Measurements from ENCODE around the gene RHBDD1. TPM values are rescaled to one million over a fixed set of nuclear protein-coding genes. Genes with fewer than 3 reads are reported as not detected.
A peak's percentile ranks its signal among the peaks of the same experiment; 100 is the strongest.

RHBDD1 gene
- total RNA-seq, 2 donors from 2014 or later: 40.1 to 43.3 TPM

DNA sequence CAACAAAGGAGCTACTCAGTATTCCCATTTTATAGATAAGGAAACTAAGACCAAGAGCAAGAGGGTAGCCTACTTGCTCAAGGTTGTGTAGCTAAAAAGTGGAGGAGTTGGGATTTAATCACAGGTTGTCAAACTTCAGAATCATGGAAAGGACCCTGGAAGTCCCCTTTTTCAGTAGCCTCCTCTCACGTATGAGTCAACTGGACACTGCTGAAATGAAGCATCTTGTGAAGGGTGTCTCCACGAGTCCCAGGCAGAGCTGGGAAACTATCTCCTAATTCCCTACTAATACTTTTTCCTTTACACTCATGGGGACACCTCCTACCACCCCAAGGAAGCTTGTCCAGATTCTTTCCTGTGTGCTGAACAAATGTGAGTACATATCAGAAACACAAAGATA, 155.8 kb downstream of the RHBDD1 start:
- peaks cover 9% of the 10 kb centered on the region for H3K36me3 Mint-ChIP-seq
- H3K27ac Mint-ChIP-seq: no peak overlapping the region
- H3K9me3 Mint-ChIP-seq: no peaks in the 10 kb centered on the region
- DNase-seq (ENCODE audit: low spot score): no peak
- H3K27me3 Mint-ChIP-seq: no peaks in the 10 kb centered on the region
- peak in 1 of 2 donors; percentile 24 for ATAC-seq
- H3K4me1 Mint-ChIP-seq (ENCODE audit: low read depth in 2 of 2): peaks cover 0 to 5% of the 10 kb centered on the region in 2 donors
- H3K4me3 Mint-ChIP-seq: no peak overlapping the region

DNA sequence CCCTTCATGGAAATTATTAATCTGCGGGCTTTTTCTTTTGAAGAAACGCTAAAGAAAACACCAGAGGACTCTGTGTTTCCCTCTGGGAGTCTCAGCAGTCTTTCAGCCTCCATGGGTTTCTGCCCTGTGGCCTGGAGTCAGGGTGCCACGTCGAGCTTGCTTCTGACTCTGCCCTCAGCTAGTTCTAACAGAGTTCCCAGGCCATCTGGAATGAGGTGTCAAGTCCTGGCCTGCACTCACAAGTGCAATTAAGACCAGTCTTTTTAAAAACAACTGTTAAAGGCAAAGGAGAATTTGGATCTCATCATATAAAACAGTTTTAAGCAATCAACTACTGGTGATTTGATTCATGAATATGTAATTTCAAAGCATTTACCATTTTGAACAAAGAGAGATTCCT, 157.3 kb downstream of the RHBDD1 start:
- H3K27ac Mint-ChIP-seq: no peak overlapping the region
- H3K9me3 Mint-ChIP-seq: no peaks in the 10 kb centered on the region
- H3K4me1 Mint-ChIP-seq (ENCODE audit: low read depth in 2 of 2): peaks cover 0 to 5% of the 10 kb centered on the region in 2 donors
- DNase-seq (ENCODE audit: low spot score) (no peak), ATAC-seq (no peak)
- H3K27me3 Mint-ChIP-seq: no peaks in the 10 kb centered on the region
- H3K4me3 Mint-ChIP-seq: no peak overlapping the region
- H3K36me3 Mint-ChIP-seq: peaks cover 9% of the 10 kb centered on the region

DNA sequence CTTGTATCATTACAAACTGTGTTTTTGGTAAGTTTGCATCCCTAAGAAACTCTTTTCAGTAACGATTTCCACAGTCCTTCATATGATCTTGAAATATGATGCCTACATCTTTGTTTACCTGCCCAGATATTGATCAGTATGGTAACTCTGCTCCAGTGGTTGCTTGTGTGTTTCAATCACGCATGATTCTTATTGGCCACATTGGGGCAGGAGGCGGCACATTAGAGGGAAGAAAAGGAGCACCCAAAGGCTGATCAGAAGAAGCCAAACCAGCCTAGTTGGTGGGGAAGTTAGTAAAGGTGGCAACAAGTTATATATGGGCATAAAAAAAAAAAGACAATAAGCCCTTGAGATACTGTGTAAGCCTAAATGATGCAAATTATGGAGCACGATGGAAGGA, 158.9 kb downstream of the RHBDD1 start:
- DNase-seq (ENCODE audit: low spot score) (no peak), ATAC-seq (no peak)
- Mint-ChIP-seq H3K9me3 (no peaks in the 10 kb centered on the region), H3K36me3 (peaks cover 19% of the 10 kb centered on the region), H3K4me1 (ENCODE audit: low read depth in 2 of 2) (peaks cover 0 to 5% of the 10 kb centered on the region in 2 donors), H3K4me3 (no peak overlapping the region), H3K27me3 (no peaks in the 10 kb centered on the region), H3K27ac (no peak overlapping the region)

DNA sequence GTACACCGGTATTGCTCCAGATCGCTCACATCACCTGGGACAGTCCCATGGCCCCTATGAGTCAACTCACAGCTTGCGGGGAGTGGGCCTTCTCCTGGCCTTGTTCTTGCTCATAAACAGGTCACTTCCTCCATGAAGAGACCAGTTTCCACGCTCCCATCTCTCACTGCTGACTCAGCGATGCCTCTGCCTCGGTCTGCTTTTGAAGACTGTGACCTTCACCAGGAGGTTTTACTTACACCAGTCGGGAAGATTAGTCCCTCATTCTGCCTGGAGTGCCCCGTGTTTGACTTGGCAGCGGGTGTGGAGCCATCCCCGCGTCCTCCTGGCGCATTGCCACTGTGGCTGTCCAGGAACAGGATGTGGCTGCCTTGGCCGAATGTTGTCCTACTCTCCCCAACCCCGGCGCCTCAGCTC, 159.8 kb downstream of the RHBDD1 start:
- peak in 1 of 2 donors; percentile 46 for ATAC-seq
- Mint-ChIP-seq H3K27me3 (no peaks in the 10 kb centered on the region), H3K4me3 (no peak overlapping the region)

DNA sequence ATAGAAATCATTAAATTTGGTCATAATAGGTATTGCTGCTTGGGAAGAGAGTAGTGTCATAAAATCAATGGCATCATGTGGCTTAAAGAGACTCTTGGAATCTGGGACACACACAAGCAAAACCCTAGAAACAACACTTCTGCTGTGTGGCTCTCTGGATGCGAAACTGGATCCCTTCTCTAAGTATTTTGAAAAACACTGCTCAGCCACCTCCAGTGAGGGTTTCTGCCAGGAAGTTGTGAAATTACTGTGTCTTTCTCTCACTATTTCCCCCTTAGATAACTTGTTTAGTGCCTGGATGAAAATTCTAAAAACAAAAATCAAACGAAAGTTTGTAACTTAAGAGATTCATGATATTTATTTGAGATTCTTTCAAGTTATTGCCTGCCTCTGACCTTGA, 163.8 kb downstream of the RHBDD1 start:
- no peak overlapping the region for H3K4me3 Mint-ChIP-seq
- DNase-seq (ENCODE audit: low spot score) (no peak), ATAC-seq (no peak)
- no peak overlapping the region for H3K27ac Mint-ChIP-seq
- no peaks in the 10 kb centered on the region for H3K4me1 Mint-ChIP-seq (ENCODE audit: low read depth in 2 of 2)
- H3K36me3 Mint-ChIP-seq: peaks cover 19% of the 10 kb centered on the region
- H3K27me3 Mint-ChIP-seq: no peaks in the 10 kb centered on the region
- no peaks in the 10 kb centered on the region for H3K9me3 Mint-ChIP-seq

More for the DNA sequence above, 159.8 kb downstream of the RHBDD1 start:
- H3K9me3 Mint-ChIP-seq: no peaks in the 10 kb centered on the region
- H3K4me1 Mint-ChIP-seq (ENCODE audit: low read depth in 2 of 2): peaks cover 0 to 5% of the 10 kb centered on the region in 2 donors
- H3K36me3 Mint-ChIP-seq: peaks cover 19% of the 10 kb centered on the region
- no peak for DNase-seq (ENCODE audit: low spot score)
- no peak overlapping the region for H3K27ac Mint-ChIP-seq

DNA sequence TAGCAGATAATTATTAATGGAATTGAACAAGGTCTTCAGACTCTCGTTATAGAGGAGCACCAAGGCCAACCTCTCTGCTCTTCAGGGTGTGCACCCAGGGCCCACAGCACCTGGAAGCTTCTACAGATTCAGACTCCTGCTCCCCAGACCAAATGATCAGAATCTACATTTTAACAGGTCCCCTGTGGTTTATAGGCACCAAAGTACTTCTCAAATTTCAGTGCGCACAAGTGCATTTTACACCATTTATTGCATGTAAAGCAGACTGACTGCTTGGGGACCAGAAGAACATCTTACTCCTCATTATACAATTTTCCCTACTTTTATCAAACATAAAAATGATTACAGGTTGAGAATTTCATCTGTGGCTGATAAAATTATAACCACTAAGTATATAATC, 164.3 kb downstream of the RHBDD1 start:
- H3K27me3 Mint-ChIP-seq: no peaks in the 10 kb centered on the region
- no peaks in the 10 kb centered on the region for H3K9me3 Mint-ChIP-seq
- DNase-seq (ENCODE audit: low spot score) (no peak), ATAC-seq (no peak)
- peaks cover 19% of the 10 kb centered on the region for H3K36me3 Mint-ChIP-seq
- H3K4me3 Mint-ChIP-seq: no peak overlapping the region
- H3K27ac Mint-ChIP-seq: no peak overlapping the region
- no peaks in the 10 kb centered on the region for H3K4me1 Mint-ChIP-seq (ENCODE audit: low read depth in 2 of 2)

DNA sequence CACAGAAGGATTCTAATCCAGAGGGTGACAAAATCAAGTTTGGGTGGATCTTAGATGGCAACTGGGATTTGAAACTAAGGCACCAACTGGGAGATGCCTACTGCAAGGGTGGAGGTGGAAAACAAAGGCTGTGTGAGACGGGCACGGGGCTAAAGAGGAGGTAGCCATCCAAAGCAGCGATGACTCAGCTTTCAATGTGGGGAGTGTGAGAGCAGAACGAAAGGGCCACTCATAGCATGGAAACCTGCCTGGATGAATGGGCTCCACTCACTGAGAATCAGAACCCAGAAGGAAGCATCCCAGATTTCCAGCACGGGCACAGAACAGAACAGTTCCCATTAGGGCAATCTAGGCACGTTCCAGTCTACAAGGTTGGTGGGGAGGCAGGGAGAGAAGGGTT, 168.6 kb downstream of the RHBDD1 start:
- no peak overlapping the region for H3K4me3 Mint-ChIP-seq
- no peak for DNase-seq (ENCODE audit: low spot score)
- H3K27ac Mint-ChIP-seq: no peak overlapping the region
- H3K36me3 Mint-ChIP-seq: no peaks in the 10 kb centered on the region
- no peak for ATAC-seq
- no peaks in the 10 kb centered on the region for H3K9me3 Mint-ChIP-seq
- H3K4me1 Mint-ChIP-seq (ENCODE audit: low read depth in 2 of 2): no peaks in the 10 kb centered on the region
- H3K27me3 Mint-ChIP-seq: no peaks in the 10 kb centered on the region

DNA sequence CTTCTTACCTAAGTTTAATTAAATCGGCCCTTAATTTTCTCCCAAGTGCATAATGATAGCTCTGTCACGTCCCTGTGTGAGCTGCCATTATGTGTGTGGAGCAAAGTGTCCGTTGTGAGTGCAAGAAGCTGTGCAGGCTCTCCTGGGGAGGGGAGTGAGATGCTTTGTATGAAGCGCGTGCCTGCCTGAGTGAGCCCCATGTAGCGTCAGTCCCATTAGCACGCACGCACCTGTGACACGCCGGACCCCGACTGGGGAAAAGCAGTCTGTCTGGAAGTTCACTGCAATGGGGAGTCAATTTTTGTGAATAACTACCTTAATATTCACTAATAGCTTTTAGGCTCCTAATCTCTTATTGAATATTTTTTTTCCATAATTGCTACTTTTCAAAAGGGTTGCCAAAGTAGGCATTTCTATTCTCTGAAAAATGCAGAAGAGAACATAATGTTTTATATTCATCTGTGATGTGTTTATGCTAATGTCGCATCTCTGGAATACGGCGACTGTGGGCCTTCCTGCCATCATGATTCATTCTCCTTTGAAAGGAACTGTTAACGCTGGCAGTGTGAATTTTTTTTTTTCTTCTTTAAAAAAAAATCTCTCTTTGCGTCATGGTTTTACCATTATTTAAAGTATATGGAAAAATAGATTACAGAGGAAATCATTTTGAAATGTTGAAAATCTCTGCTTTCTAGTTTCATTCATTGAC, 170.5 kb downstream of the RHBDD1 start:
- Mint-ChIP-seq H3K27ac (no peak overlapping the region), H3K9me3 (no peaks in the 10 kb centered on the region), H3K4me3 (no peak overlapping the region), H3K27me3 (no peaks in the 10 kb centered on the region), H3K4me1 (ENCODE audit: low read depth in 2 of 2) (no peaks in the 10 kb centered on the region), H3K36me3 (no peaks in the 10 kb centered on the region)
- DNase-seq (ENCODE audit: low spot score) (no peak), ATAC-seq (no peak)

DNA sequence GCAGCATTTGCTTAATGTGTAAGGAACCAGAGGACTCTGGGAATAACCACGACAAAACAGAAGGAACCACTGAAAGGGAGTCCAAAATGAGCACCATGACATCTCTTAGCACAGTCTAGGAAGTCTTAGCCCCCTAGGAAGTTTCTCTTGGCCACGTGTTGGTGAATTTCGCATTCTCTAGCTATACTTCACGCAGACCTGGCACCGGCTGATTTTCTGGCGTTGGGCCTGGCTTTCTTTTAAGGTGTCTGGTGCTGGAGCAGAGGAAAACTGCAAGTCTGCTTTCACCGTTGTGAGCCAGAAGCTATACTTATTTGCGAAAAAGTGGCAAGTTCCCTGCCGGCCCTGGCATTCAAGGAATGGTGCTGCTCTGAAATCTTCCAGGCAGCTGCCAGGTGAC, 171.3 kb downstream of the RHBDD1 start:
- H3K27me3 Mint-ChIP-seq: no peaks in the 10 kb centered on the region
- DNase-seq (ENCODE audit: low spot score) (no peak), ATAC-seq (no peak)
- H3K36me3 Mint-ChIP-seq: no peaks in the 10 kb centered on the region
- H3K9me3 Mint-ChIP-seq: no peaks in the 10 kb centered on the region
- no peak overlapping the region for H3K27ac Mint-ChIP-seq
- no peaks in the 10 kb centered on the region for H3K4me1 Mint-ChIP-seq (ENCODE audit: low read depth in 2 of 2)
- no peak overlapping the region for H3K4me3 Mint-ChIP-seq

DNA sequence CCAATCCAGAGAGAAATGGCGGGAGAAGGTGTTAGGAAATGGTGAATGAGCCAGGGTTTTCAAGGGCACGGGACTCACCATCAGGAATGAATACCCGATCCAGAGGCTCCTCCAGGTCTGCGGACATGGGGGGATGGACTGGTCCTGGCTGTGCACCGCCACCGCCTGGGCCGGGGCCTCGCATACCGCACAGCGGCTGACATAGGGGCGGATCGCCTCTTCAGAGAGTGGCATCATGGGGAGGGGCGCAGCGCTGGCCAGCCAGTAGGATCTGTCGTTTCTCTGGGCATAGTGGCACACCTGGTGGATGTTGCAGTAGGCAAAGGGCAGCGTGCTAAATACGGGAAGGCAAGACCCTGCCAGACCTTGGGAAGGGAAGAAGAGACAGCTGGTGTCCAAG, 172.1 kb downstream of the RHBDD1 start:
- no peak for DNase-seq (ENCODE audit: low spot score)
- no peak overlapping the region for H3K27ac Mint-ChIP-seq

DNA sequence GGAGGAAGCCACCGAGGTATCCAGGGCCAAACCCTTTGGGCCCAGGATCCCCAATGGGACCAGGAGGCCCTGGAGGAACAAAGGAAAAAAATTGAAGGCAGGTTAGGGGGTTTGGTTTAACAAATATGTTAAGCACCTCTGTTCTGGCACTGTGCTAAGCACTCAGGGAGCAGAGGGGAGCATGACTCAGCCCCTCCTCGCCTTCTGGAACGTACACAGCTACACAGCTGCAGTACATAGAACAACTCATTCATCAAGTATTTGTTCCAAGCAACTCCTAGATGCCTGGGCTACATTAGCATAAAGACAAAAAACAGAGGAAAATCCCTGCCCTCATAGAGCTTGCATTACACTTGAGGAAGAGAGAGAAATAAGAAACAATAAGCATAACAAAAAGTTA, 174.6 kb downstream of the RHBDD1 start:
- Mint-ChIP-seq H3K27me3 (peaks cover 0 to 6% of the 10 kb centered on the region in 2 donors), H3K9me3 (no peaks in the 10 kb centered on the region), H3K36me3 (no peaks in the 10 kb centered on the region), H3K27ac (no peak overlapping the region), H3K4me3 (no peak overlapping the region), H3K4me1 (ENCODE audit: low read depth in 2 of 2) (no peaks in the 10 kb centered on the region)
- DNase-seq (ENCODE audit: low spot score): no peak
- ATAC-seq: no peak

More for the DNA sequence above, 172.1 kb downstream of the RHBDD1 start:
- no peak overlapping the region for H3K4me3 Mint-ChIP-seq
- ATAC-seq: peak in 1 of 2 donors; percentile 44
- H3K4me1 Mint-ChIP-seq (ENCODE audit: low read depth in 2 of 2): no peaks in the 10 kb centered on the region
- H3K36me3 Mint-ChIP-seq: no peaks in the 10 kb centered on the region
- H3K9me3 Mint-ChIP-seq: no peaks in the 10 kb centered on the region
- no peaks in the 10 kb centered on the region for H3K27me3 Mint-ChIP-seq

DNA sequence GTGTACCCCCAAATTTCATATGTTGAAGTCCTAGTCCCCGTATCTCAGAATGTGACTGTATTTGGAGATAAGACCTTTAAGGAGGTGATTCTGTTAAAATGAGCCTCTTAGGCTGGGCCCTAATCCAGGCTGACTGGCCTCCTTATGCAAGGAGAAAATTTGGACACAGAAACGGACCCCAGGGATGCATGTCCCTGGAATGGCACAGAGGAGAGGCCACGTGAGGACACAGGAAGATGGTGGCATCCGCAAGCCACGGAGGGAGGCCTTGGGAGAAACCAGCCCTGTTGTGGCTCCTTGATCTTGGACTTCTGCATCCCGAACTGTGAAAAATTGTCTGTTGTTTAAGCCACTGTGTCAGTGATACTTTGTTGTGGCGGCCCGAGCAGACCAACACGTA, 177.5 kb downstream of the RHBDD1 start:
- Mint-ChIP-seq H3K9me3 (no peaks in the 10 kb centered on the region), H3K36me3 (no peaks in the 10 kb centered on the region), H3K27me3 (peaks cover 10 to 16% of the 10 kb centered on the region in 2 donors), H3K4me1 (ENCODE audit: low read depth in 2 of 2) (peaks cover 3 to 5% of the 10 kb centered on the region in 2 donors), H3K4me3 (no peak overlapping the region), H3K27ac (no peak overlapping the region)
- ATAC-seq (no peak), DNase-seq (ENCODE audit: low spot score) (no peak)

DNA sequence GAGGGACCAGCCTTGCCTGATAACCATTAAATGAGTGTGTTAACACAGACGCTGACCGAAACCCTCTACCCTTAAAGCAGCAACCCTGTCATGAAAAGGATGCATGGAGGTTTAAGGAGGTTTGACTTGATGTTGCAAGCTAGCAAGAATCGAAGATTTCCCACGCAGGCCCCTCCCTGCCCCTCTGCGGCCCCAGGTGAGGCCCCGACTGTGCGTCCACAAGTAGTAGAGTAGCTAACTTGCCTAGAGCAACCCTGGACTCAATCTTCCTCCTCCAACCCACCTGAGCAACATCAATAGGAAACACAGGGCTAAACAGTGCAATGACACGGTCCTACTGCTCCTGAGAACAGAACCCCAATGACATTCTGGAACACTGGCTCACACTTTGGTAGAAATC, 178.0 kb downstream of the RHBDD1 start:
- Mint-ChIP-seq H3K9me3 (no peaks in the 10 kb centered on the region), H3K36me3 (no peaks in the 10 kb centered on the region), H3K27me3 (peaks cover 10 to 16% of the 10 kb centered on the region in 2 donors), H3K27ac (no peak overlapping the region), H3K4me3 (no peak overlapping the region), H3K4me1 (ENCODE audit: low read depth in 2 of 2) (peaks cover 3 to 5% of the 10 kb centered on the region in 2 donors)
- ATAC-seq (no peak), DNase-seq (ENCODE audit: low spot score) (no peak)

DNA sequence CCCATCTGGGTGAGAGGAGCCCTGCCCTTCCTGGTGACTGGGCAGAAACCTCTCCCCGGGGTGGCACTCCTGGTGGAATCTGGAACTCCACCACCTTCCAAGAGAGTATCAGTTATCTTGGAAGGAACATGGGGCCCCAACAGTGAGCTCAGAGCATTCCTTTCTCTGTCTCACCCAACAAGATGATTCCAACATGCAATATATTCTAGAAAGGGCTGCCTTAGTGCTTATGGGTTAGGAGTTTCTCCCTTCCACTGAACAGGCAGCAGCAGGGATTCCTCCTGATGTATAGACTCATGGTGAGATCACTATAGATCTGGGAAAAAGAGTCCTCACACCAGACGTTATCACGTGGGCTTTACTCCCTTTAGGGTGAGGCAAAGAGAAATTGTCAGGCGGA, 181.0 kb downstream of the RHBDD1 start:
- ATAC-seq: no peak
- Mint-ChIP-seq H3K27ac (peak overlapping the region in 1 of 2 donors; percentile 26), H3K27me3 (peaks cover 16 to 18% of the 10 kb centered on the region in 2 donors), H3K36me3 (no peaks in the 10 kb centered on the region), H3K4me1 (ENCODE audit: low read depth in 2 of 2) (peaks cover 3 to 5% of the 10 kb centered on the region in 2 donors), H3K9me3 (no peaks in the 10 kb centered on the region), H3K4me3 (no peak overlapping the region)
- no peak for DNase-seq (ENCODE audit: low spot score)

DNA sequence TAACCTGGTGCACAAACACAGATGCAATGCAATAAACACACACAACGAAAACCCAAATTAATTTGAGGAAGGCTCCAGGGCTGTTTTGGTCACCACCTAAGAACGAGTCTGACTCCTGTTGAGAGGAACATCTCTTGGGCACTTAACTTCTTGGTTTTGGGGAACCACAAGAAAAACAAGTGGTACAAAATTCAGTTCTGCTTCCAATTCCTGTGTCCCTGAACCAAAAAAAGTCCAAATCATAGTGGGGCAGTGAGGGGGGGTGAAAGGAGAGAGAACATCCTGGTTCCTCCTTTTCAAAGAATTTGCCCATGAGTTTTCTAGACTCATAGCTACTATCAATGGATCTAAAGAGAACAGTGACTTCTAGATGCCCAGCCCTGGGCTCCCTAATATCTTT, 184.6 kb downstream of the RHBDD1 start:
- H3K27ac Mint-ChIP-seq: no peak overlapping the region
- no peaks in the 10 kb centered on the region for H3K9me3 Mint-ChIP-seq
- peaks cover 16% of the 10 kb centered on the region in 2 donors for H3K27me3 Mint-ChIP-seq
- no peak overlapping the region for H3K4me3 Mint-ChIP-seq
- ATAC-seq: no peak
- no peak for DNase-seq (ENCODE audit: low spot score)
- H3K4me1 Mint-ChIP-seq (ENCODE audit: low read depth in 2 of 2): peaks cover 3 to 5% of the 10 kb centered on the region in 2 donors
- H3K36me3 Mint-ChIP-seq: no peaks in the 10 kb centered on the region
